Neural cell (in vitro differentiated cells): Measurements from ENCODE around the gene CMTM5.

Source experiments
- CTCF ChIP-seq: fragments of 450-650 bp; IDR thresholded peaks from 2 replicates; pipeline ENCODE4 v1.5.1; 2014; ENCODE audit warnings: antibody characterized with exemption, mild to moderate bottlenecking, moderate library complexity; ENCODE audit not compliant: poor library complexity, severe bottlenecking
- POLR2AphosphoS5 ChIP-seq: IDR thresholded peaks from 2 replicates; pipeline ENCODE4 v1.6.1; 2012
- RAD21 ChIP-seq: fragments of 450-650 bp; conservative IDR thresholded peaks from 2 replicates; pipeline ENCODE4 v1.6.1; 2014; ENCODE audit warnings: antibody characterized with exemption, mild to moderate bottlenecking, moderate library complexity
- REST ChIP-seq: IDR thresholded peaks from 2 replicates; pipeline ENCODE4 v1.6.1; 2012; ENCODE audit warnings: borderline replicate concordance
- SMC3 ChIP-seq: fragments of 450-650 bp; conservative IDR thresholded peaks from 2 replicates; pipeline ENCODE4 v1.6.1; 2014; ENCODE audit warnings: antibody characterized with exemption, mild to moderate bottlenecking, moderate library complexity; ENCODE audit not compliant: poor library complexity

GRCh38 chr14:23382731-23383440 lies 6.0 kb downstream of the CMTM5 start:
- TF ChIP-seq SMC3 (no peak), CTCF (no peak), REST (no peak), RAD21 (no peak), POLR2AphosphoS5 (no peak)
